GM12878 (cell line): ENCODE measurements around the gene FUBP3. TPM values are rescaled to one million over a fixed set of nuclear protein-coding genes. Genes with fewer than 3 reads are reported as not detected.

Experiments used
- ATAC-seq: fragments of 200-7000 bp; cut with Tn5 transposase; 3 replicates; pipeline ENCODE4 v1.9.1; 2020; ENCODE audit warnings: mild to moderate bottlenecking, moderate library complexity
- BruUV-seq: library from RNA; stranded (reverse); fragments of 400-500 nt; replicated peaks from 2 replicates; lab custom pipeline; 2021; lab: Mats Ljungman, UMichigan
- CTCF ChIA-PET: fragments of 300-600 bp; sonication (Branson Sonifier 250); formaldehyde crosslinking; extraction: SDS; loops from one replicate; lab custom pipeline; 2021; ENCODE audit warnings: inconsistent platforms; lab: Yijun Ruan, JAX
- POLR2A ChIA-PET: fragments of 350-600 bp; formaldehyde crosslinking; extraction: SDS; loops from one replicate; lab custom pipeline; 2021; ENCODE audit warnings: inconsistent platforms; lab: Charles Lee
- RAD21 ChIA-PET: fragments of 300-600 bp; sonication (Branson Sonifier 250); formaldehyde crosslinking; loops from one replicate; lab custom pipeline; 2023; ENCODE audit warnings: antibody characterized with exemption; ENCODE audit not compliant: unreplicated experiment; lab: Charles Lee
- SMC1A ChIA-PET: fragments of 300-600 bp; sonication (Branson Sonifier 250); formaldehyde crosslinking; loops from one replicate; lab custom pipeline; 2023; ENCODE audit not compliant: unreplicated experiment, uncharacterized antibody; lab: Charles Lee
- DNase-seq: peaks from one replicate; pipeline ENCODE4 v3.0.0-alpha.2; 2011; ENCODE audit warnings: low read depth, low spot score
- FAIRE-seq: peaks from 3 replicates; lab custom pipeline; 2011; peaks lifted over from hg19 to GRCh38; lab: Jason Lieb, UNC
- H2AFZ ChIP-seq: 2 replicates; pipeline ENCODE4 v1.6.0; 2011; ENCODE audit warnings: low read depth, low read length, control low read depth; ENCODE audit not compliant: control insufficient read depth
- H3K27ac ChIP-seq: 2 replicates; pipeline ENCODE4 v1.5.1; 2011; ENCODE audit warnings: control low read depth; ENCODE audit not compliant: control insufficient read depth, insufficient read depth
- H3K27me3 ChIP-seq, 2 experiments: replicated peaks in 1 of 2; 2 replicates each; pipeline versions ENCODE4 v1.6.0 to v1.6.1; 2011; ENCODE audit warnings: low read length in 1 of 2; ENCODE audit not compliant: control insufficient read depth in 2 of 2, insufficient read depth in 2 of 2
- H3K36me3 ChIP-seq, 2 experiments: 2 replicates each; pipeline ENCODE4 v1.5.1; 2011; ENCODE audit warnings: low read length in 1 of 2; ENCODE audit not compliant: control insufficient read depth in 2 of 2, insufficient read depth in 2 of 2
- H3K4me1 ChIP-seq: 2 replicates; pipeline ENCODE4 v1.6.1; 2011; ENCODE audit warnings: mild to moderate bottlenecking, low read length, moderate library complexity, mixed read lengths; ENCODE audit not compliant: control insufficient read depth, insufficient read depth
- H3K4me2 ChIP-seq: 2 replicates; pipeline ENCODE4 v1.6.0; 2011; ENCODE audit warnings: control low read depth; ENCODE audit not compliant: control insufficient read depth, insufficient read depth
- H3K4me3 ChIP-seq: fragments of 200-600 bp; sonication (generic); 2 replicates; pipeline ENCODE4 v1.5.1; 2016
- H3K79me2 ChIP-seq: 2 replicates; pipeline ENCODE4 v1.6.0; 2011; ENCODE audit warnings: low read length; ENCODE audit not compliant: control insufficient read depth, insufficient read depth
- H3K9ac ChIP-seq: 2 replicates; pipeline ENCODE4 v1.8.0; 2011; ENCODE audit warnings: low read length, control low read depth, mixed read lengths; ENCODE audit not compliant: control insufficient read depth, insufficient read depth
- H3K9me3 ChIP-seq: replicated peaks from 3 replicates; pipeline ENCODE4 v1.5.1; 2011; ENCODE audit warnings: mild to moderate bottlenecking, low read length; ENCODE audit not compliant: control insufficient read depth, insufficient read depth
- H4K20me1 ChIP-seq: 2 replicates; pipeline ENCODE4 v1.6.0; 2011; ENCODE audit not compliant: control insufficient read depth, insufficient read depth
- TARDBP ChIP-seq: IDR thresholded peaks from 2 replicates; pipeline ENCODE4 v1.6.1; 2016; ENCODE audit warnings: borderline replicate concordance
- WGBS: methylation state at CpG from one replicate; pipeline ENCODE4 v1.1.6; 2016; ENCODE audit warnings: low lambda C conversion rate; ENCODE audit not compliant: insufficient replicate concordance, insufficient coverage; ENCODE audit errors: missing lambda C conversion rate; 5-methylcytosine and 5-hydroxymethylcytosine counted together
- in situ Hi-C: fragments of 300-500 bp; cut with MboI; formaldehyde crosslinking; loops from 9 replicates; pipeline ENCODE4 v1.14.3; 2018; ENCODE audit warnings: mixed read lengths
- intact Hi-C: fragments of 100-400 bp; cut with micrococcal nuclease; formaldehyde crosslinking; loops from one replicate; pipeline ENCODE4 v1.14.2; 2022; ENCODE audit not compliant: unreplicated experiment
- polyA plus RNA-seq, 11 experiments: library from polyadenylated mRNA; depleted of rRNA in 4 of 11; unstranded in 6 of 11; stranded (reverse) in 5 of 11; fragments of >200 nt; fragmentation: Nextera tagmentation in 4 of 11; fragmentation: Illumina TruSeq in 1 of 11; extraction: Ambion mirVana in 4 of 11; extraction: Trizol in 1 of 11; gene quantifications; 1 replicate in 1 of 11; 2 replicates in 10 of 11; pipeline versions ENCODE4 v1.2.1 to v1.2.3, GENCODE V29; 2011 to 2016; ENCODE audit warnings: inconsistent platforms in 2 of 11, missing spikeins in 2 of 11, low read depth in 1 of 11
- total RNA-seq, 4 experiments: library from RNA; depleted of rRNA in 3 of 4; stranded (reverse); fragments of >200 nt in 3 of 4; fragmentation: Illumina TruSeq in 1 of 4; extraction: Trizol in 1 of 4; gene quantifications; 2 replicates each; pipeline versions ENCODE4 v1.2.1 to v1.2.3, GENCODE V29; 2013 to 2021
- TF ChIP-seq, protein P1 (sequence below): fragments of 450-650 bp; IDR thresholded peaks from 2 replicates; pipeline ENCODE4 v1.6.1; 2016; ENCODE audit warnings: mild to moderate bottlenecking, moderate library complexity, borderline replicate concordance

Gene FUBP3
- total and polyA plus RNA-seq, 10 of the 15 experiments (the other 5 are each of a cell fraction or from before 2014, with no cell fraction given), result 2.4 to 49.4 (median 37.2) TPM

DNA sequence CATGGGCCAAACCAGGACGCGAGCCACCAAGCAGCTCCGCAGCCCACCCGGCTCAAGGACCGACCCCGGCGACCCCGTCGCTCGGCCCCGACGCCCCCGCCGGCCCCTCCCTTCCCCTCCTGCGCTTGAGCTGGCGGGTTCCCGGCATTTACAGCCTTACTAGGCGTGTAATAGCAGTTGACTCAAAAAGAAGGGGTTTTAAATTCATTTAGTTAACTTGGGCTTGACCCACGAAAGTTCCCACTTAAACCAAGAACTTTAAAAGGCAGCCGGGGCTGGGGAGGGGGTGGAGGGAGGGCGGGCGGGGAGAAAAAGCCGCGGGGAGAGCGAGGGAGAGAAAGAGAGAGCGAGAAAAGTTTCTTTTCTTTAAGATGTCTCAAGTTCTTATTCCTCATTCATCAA lies 85.7 kb downstream of the FUBP3 start:
- no peak for DNase-seq
- intact Hi-C loops (no loop called here), in situ Hi-C loops (no loop called here)
- Histone ChIP-seq H2AFZ (no peak overlapping the region), H3K4me3 (no peak overlapping the region), H3K4me1 (no peaks in the 10 kb centered on the region), H3K9ac (no peak overlapping the region), H3K9me3 (no peaks in the 10 kb centered on the region), H4K20me1 (no peaks in the 10 kb centered on the region), H3K79me2 (no peaks in the 10 kb centered on the region), H3K27ac (no peak overlapping the region), H3K27me3 (peaks cover 14 to 26% of the 10 kb centered on the region in 2 experiments), H3K4me2 (no peak overlapping the region), H3K36me3 (no peaks in the 10 kb centered on the region)
- SMC1A ChIA-PET, result no interaction called here
- ATAC-seq, result no peak
- RAD21 ChIA-PET, result no interaction called here
- BruUV-seq, result no TSS peak
- TF ChIP-seq TARDBP, result no peak
- TF ChIP-seq, protein P1, sequence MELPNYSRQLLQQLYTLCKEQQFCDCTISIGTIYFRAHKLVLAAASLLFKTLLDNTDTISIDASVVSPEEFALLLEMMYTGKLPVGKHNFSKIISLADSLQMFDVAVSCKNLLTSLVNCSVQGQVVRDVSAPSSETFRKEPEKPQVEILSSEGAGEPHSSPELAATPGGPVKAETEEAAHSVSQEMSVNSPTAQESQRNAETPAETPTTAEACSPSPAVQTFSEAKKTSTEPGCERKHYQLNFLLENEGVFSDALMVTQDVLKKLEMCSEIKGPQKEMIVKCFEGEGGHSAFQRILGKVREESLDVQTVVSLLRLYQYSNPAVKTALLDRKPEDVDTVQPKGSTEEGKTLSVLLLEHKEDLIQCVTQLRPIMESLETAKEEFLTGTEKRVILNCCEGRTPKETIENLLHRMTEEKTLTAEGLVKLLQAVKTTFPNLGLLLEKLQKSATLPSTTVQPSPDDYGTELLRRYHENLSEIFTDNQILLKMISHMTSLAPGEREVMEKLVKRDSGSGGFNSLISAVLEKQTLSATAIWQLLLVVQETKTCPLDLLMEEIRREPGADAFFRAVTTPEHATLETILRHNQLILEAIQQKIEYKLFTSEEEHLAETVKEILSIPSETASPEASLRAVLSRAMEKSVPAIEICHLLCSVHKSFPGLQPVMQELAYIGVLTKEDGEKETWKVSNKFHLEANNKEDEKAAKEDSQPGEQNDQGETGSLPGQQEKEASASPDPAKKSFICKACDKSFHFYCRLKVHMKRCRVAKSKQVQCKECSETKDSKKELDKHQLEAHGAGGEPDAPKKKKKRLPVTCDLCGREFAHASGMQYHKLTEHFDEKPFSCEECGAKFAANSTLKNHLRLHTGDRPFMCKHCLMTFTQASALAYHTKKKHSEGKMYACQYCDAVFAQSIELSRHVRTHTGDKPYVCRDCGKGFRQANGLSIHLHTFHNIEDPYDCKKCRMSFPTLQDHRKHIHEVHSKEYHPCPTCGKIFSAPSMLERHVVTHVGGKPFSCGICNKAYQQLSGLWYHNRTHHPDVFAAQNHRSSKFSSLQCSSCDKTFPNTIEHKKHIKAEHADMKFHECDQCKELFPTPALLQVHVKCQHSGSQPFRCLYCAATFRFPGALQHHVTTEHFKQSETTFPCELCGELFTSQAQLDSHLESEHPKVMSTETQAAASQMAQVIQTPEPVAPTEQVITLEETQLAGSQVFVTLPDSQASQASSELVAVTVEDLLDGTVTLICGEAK, result no peak
- no peak for FAIRE-seq
- POLR2A ChIA-PET, result no interaction called here
- WGBS, result 20% methylated on average over 18 of the region's 26 CpGs
- CTCF ChIA-PET, result no interaction called here
